Left renal cortex interstitium (tissue), 4 donors: ENCODE data around the gene PHOX2A. TPM values are rescaled to one million over a fixed set of nuclear protein-coding genes. Genes with fewer than 3 reads are reported as not detected.

Experiments
- DNase-seq, 4 donors: peaks; one replicate each; pipeline ENCODE4 v3.0.0-alpha.2; 2013; ENCODE audit warnings: low read depth in 4 of 4, low spot score in 2 of 4, missing footprints in 1 of 4
- polyA plus RNA-seq, 4 donors: library from polyadenylated mRNA; unstranded; fragments of 120-200 nt; gene quantifications; one replicate each; pipeline ENCODE4 v1.2.1, GENCODE V29; 2013; ENCODE audit not compliant: insufficient read length in 4 of 4

Gene PHOX2A
- polyA plus RNA-seq, 4 donors, result not detected

DNA sequence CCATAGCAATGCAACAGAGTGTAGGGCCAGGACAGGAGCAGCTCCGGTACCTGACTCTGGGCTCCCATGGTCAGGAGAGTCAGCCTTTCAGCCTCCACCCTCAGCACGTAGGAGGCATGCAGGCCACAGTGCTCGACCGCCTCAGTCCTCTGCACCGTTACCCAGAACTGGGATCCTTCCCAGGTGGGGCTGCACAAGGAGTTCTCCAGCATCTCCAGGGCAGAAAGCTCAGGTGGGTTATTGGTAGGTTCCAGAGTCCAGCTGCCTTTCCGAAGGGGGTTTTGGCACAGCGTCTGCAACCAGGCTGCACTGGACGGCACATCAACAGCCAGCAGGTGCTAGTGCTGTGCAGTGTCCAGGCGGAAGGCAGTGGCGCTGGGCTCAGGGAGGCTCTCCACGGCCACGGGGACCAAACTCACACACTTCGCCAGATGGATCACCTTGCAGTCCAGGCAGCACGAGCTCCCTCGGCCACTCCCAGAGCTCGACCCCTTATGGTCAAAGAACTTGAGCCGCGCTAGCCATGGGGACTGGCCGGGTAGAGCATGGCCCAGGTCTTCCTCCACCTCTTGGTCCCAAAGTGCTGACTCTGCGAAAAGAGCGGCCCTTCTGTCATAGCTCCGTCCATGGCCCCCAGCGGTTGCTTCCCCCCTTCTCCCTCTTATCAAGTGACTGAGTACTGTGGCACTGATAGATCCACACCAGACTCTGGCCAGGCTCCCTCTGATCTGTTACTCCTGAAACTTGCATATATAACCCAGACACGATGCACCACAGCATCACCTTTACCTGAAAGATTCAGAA is 6.9 kb upstream of the PHOX2A start:
- no peak for DNase-seq

DNA sequence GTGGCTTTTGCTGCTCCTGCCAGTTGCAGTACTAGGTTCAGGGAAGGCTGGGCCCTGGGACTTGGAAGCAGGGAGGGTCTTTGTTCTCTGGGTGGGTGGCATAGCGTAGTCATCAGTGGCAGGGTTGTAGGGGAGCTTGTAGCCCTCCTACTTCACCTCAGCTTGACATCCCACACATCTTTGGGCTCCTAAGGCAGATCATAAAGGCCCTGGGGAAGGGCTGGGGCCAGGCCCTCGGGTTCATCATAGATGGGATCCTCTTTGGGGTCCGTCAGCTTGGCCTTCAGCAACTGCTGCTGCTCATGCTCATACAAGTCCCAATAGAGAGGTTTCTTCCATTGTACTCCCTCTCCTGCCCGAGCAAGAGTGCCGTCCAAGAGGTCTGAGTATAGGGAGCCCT is 6.0 kb upstream of the PHOX2A start:
- DNase-seq, result no peak

DNA sequence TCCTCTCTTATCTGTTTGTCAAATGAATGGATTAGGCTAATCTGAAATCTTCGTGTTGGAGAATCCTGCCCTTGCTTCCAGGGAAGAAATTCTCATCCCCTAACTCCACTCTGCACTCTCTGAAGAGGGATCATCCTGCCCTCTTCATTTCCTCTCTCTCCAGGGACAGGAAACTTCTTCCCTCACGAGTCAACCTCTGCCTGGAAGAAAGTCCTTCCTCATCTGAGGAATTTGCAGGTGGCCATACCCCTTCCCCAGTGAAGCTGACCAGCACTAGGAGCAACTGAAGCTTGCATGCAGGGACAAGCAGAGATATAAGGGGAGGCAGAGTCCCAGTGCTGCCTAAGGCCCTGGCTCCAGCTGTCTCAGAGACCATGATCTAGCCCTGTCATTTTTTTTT is 3.6 kb upstream of the PHOX2A start:
- DNase-seq, result no peak

DNA sequence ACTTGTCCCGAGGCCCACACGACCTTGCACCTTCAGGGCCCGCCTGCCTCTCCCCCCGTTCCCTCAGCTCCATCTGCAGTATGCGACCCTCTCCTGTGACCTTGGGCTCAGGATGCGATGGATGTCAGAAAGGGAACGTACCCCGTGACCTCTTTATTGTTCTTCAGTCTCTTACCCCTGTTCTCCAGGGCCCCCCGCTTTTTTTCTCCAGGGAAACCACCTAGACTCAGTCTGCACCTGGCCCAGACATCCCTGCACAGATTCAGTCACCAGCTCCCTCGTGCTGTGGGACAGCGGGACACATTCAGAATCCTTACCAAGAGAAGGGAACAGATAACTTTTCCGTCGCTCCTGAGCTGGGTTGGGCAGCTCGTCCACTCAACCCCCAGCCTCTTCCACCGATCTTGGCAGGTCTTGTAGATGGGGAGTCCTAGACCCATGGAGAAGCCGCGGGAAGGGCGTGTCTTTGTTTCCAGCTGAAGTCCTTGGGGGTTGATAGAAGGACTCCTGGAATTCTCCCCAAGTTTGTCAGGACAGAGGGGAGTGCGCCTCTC is 1.4 kb upstream of the PHOX2A start:
- no peak for DNase-seq

DNA sequence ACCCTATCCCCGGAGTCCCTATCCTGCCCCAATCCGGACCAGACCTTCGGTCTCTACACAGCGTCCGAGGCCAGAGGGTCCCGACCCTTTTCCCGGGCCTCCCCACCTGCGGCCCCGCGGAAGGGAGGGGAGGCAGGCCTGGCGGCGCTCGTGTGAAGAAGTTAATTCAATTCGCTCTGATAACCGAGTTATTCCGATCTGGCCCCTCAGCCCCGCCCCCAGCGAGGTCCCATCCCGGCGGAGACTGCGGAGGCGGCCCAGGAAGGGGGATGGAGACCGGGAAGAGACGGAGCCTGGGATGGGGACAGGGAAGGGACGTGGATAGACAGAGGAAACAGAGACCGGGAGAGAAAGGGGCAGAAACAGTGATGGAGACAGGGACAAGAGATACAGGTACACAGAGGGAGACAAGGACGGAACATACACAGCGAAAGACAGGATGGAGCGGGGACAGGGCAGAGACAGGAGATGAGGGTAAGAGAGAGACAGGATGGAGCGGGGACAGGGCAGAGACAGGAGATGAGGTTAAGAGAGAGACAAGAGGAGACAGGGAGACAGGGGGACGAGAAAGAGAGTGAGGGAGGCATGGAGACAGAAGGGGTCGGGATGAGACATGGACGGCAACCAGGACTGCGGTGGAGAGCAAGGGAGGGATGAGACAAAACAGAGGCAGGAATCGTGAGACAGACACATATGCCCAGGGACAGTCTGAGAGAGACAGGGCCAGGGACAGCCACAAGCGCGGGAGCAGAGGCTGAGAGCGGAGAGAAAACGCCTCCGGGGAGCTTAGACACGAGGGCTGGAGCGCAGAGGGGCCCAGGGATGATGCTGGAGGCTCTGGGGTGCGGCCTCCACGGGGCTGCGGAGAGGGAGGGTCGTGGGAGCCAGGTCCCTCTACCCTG is 636 bp upstream of the PHOX2A start:
- no peak for DNase-seq

DNA sequence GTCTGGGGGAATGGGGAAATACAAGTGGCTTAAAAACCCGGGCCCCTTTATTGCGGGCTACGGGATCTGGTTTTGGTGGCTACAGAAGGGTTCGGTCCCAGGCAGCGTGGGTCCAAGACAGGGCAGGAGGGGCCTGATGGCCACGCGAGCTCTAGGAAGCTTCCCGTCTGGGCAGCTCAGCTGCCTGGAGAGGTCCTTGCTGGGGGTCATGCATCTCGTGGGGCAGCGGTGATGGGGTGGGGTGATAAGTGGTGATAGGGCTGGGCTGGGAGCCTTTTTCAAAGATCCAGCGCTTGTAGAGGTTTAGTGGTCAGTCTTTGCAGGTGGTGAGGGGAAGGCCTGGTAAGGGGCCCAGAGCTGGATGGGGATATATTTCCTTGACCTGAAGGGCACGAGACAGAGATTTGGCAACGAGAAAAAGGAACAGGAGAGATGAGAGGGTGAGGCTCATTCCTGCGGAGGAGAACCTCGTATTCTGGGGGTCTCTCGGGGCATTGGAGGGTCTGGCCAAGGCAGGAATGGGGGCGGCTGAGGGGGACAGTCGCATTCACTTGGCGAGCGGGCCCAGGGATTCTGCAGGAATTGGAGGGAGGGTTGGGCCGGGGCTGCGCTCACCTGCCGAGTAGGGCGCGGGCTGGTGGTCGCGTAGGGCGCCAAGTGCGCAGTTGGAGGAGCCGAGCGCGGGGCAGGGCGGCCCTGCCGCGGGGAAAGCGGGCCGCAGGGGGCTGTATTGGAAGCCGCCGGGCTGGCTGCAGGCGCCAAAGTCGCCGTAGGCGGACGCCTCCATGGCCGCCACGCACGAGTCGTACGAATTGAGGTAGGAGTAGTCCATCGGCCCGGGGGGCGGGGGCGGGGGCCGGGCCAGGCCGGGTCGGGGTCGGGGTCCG is 560 bp downstream of the PHOX2A start:
- no peak for DNase-seq

GRCh38 chr11:72242141-72242540 is 1.8 kb downstream of the PHOX2A start:
- no peak for DNase-seq

DNA sequence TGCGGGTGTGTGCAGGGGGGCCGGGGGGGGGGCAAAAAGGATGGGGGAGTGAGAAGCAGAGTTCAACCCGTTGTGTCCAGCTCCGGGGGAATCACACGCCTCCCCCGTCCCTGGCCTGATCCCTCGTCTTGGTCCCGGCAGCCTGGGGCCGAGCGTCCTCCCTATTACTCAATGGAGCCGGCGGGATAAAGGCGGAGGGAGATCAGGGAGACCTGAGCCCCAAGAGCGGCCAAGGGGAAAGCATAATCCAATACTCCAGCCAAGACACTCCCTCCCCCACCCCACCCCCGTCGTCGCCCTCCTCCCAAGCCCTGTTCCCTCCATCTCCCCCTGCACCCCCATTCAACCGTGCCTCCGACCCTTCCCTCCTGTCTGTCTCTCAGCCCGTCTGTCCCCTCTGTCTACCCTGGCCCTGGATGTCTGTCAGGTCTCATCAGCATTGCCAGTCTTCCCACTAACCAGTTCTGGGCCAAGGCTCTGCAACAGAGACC is 2.6 kb downstream of the PHOX2A start:
- no peak for DNase-seq

GRCh38 chr11:72240461-72241290 is 3.3 kb downstream of the PHOX2A start:
- DNase-seq, result no peak

DNA sequence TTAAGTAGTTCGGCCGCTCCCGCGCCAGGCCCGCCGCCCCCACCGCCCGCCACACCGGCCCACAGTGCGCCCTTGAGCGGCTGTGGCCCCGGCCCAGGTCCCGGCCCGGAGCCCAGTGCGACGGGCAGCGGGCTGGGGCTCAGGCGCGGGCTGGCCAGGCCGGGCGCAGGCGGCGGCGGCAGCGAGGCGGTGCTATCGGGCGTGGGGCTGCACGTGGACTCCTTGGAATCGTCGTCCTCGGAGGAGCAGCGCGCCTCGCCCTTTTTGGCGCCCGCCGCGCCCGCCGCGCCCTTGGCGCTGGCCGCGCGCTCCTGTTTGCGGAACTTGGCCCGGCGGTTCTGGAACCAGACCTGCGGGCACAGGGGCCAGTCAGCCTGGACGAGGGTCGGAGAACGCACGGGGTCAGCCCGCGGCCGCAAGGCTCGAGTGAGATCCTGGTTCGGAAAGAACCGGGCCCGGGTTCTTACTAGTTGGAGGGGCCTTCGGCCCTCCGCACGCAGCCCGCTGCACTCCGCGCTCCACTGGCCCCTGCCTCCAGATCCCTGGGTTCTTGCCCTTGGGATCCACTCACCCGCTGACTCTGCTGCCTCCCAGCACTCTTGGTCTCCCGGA is 4.0 kb downstream of the PHOX2A start:
- DNase-seq, result no peak

GRCh38 chr11:72239313-72239848 is 4.6 kb downstream of the PHOX2A start:
- no peak for DNase-seq

GRCh38 chr11:72238492-72239312 is 5.3 kb downstream of the PHOX2A start:
- no peak for DNase-seq

DNA sequence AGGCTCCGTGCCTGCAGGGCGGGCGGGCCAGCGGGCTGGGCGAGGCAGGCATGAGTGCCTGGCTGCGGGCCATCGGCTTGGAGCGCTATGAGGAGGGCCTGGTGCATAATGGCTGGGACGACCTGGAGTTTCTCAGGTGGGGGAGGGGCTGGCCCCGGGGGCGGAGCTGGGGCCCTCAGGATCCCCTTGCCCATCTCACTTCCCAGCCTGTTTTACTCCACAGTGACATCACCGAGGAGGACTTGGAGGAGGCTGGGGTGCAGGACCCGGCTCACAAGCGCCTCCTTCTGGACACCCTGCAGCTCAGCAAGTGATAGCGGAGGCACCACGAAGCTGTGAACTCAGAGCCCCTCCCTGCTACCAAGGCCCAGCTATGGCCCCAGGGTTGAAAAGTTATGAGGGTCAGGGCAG is 5.9 kb downstream of the PHOX2A start:
- no peak for DNase-seq

DNA sequence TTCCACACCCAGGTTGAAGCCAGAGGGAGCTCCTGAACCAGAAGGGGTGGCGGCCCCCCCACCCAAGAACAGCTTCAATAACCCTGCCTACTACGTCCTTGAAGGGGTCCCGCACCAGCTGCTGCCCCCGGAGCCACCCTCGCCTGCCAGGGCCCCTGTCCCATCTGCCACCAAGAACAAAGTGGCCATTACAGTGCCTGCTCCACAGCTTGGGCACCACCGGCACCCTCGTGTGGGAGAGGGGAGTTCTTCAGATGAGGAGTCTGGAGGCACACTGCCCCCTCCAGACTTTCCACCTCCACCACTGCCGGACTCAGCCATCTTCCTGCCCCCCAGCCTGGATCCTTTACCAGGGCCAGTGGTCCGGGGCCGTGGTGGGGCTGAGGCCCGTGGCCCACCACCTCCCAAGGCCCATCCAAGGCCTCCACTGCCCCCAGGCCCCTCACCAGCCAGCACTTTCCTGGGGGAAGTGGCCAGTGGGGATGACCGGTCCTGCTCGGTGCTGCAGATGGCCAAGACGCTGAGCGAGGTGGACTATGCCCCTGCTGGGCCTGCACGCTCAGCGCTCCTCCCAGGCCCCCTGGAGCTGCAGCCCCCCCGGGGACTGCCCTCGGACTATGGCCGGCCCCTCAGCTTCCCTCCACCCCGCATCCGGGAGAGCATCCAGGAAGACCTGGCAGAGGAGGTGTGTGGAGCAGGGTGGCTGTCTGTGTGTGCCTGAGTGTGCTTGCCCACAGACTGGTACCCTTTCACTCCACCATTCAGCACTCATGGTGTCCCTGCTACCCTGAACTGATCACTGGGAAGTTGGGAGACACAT is 6.7 kb downstream of the PHOX2A start:
- DNase-seq, result no peak

GRCh38 chr11:72236774-72237111 is 7.2 kb downstream of the PHOX2A start:
- no peak for DNase-seq

- no peak for DNase-seq
Measured at GRCh38 chr11:72236083-72236697, 7.8 kb downstream of the PHOX2A start.
